ENCODE results near the gene KLF17. TPM values are rescaled to one million over a fixed set of nuclear protein-coding genes. Genes with fewer than 3 reads are reported as not detected.

The KLF17 gene
- total RNA-seq, 4 donors from 2014 or later, result 0.24 TPM; not detected in 3

DNA sequence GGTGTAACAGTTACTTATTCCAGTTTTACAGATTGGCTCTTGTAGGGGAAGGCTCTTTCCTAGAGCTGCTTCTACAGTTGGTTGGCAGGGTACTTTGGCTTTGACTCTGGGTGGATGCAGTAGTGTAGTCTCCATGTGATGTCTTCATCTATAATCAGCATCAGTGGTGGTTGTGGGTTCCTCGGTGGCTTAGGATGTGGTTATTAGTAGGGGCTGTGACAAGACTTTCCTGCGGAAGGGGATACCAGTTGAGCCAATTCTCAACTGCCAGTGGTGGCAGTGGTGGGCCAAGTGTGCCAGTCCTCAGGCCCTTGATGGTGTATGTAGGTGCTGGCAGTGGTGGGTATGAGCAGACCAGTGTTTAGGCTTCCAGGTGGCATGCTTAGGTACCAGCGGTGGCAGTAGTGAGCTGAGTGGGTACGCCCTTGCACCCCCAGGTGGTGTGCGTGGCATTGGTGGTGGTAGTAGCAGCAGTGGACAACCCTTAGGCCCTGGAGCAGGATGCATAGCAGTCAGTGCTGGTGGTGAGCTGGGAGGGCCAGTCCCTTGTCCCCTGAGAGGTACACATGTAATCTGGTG lies 50.0 kb downstream of the KLF17 start:
- no peak for DNase-seq (ENCODE audit: low spot score)
- TF ChIP-seq, protein P1, sequence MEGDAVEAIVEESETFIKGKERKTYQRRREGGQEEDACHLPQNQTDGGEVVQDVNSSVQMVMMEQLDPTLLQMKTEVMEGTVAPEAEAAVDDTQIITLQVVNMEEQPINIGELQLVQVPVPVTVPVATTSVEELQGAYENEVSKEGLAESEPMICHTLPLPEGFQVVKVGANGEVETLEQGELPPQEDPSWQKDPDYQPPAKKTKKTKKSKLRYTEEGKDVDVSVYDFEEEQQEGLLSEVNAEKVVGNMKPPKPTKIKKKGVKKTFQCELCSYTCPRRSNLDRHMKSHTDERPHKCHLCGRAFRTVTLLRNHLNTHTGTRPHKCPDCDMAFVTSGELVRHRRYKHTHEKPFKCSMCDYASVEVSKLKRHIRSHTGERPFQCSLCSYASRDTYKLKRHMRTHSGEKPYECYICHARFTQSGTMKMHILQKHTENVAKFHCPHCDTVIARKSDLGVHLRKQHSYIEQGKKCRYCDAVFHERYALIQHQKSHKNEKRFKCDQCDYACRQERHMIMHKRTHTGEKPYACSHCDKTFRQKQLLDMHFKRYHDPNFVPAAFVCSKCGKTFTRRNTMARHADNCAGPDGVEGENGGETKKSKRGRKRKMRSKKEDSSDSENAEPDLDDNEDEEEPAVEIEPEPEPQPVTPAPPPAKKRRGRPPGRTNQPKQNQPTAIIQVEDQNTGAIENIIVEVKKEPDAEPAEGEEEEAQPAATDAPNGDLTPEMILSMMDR (IDR thresholded peaks at IDR 0.05), result no peak
- ATAC-seq (ENCODE audit: low FRiP score), result no peak

DNA sequence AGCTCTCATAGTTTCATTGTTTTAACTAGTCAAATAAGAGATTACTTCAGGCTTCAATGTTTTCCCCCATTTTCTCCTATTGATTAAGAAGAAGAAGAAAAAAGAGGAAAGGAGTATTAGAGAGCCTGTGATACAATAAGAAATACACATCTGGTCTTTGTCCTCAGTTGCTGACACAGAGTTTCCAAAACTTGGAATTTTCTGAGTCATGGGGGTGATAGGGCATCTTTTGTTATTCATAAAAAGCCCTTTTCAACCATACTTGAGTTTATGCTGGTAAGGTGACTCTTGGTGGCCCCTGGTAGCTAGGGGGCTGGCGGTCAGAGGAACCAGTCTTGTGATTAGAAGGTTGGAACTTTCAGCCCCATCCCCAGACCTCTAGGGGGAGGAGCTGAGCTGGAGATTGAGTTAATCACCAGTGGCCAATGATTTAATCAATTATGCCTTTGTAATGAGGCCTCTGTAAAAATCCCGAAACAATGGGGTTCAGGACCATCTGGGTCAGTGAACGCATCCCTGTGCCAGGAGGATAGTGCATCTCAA lies 51.7 kb downstream of the KLF17 start:
- ATAC-seq (ENCODE audit: low FRiP score), result no peak
- TF ChIP-seq, protein P1 (IDR thresholded peaks at IDR 0.05), result no peak
- DNase-seq (ENCODE audit: low spot score), result no peak

DNA sequence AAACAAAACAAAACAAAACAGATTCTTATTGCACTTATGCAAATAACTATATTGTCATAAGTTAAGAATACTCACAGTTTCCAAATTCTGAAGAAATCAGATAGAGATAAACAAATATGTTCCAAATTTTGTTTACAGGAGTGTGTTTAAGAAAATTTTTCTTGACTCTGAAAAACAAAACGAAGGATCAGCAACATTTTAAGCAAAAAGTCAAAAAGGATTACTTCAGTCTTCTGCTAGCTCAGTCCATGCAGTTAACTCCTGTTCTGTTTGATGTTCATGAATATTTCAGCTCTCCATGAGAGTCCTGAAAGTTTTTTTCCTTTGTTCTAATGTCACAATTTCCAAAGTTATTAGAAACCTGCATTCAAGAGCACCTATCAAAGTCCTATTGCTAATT lies 56.0 kb downstream of the KLF17 start:
- TF ChIP-seq, protein P1 (IDR thresholded peaks at IDR 0.05), result no peak
- ATAC-seq (ENCODE audit: low FRiP score), result no peak
- no peak for DNase-seq (ENCODE audit: low spot score)

Small RNA genes lying within 50 kb of the gene (small RNA-seq; reads per million reads assigned to genes)
- not detected for gene AL035417.1
- not detected for gene OOSP1P1
- not detected for gene RF00019
- gene RN7SL479P, result not detected

Other genes with a start within 250 kb of the KLF17 start
- gene ARTN, start 185.0 kb upstream of the KLF17 start, total RNA-seq, result under 1 TPM in 3 of 4 donors, not detected in 1; 0.19 to 0.72 (median 0.63) TPM
- gene IPO13, start 171.9 kb upstream of the KLF17 start, total RNA-seq, result 10 to 100 TPM; 18.7 to 23.2 (median 21.1) TPM
- 10 to 100 TPM; 18.1 to 67.5 (median 23.1) TPM for gene DPH2, start 148.8 kb upstream of the KLF17 start, total RNA-seq
- gene ATP6V0B, start 143.9 kb upstream of the KLF17 start, total RNA-seq, result 100 to 1,000 TPM; 111 to 223 (median 139) TPM
- 10 to 100 TPM; 20.3 to 67.9 (median 42.6) TPM for gene B4GALT2, start 139.6 kb upstream of the KLF17 start, total RNA-seq
- gene CCDC24, start 127.2 kb upstream of the KLF17 start, total RNA-seq, result 1 to 10 TPM; 2.3 to 3.6 (median 2.8) TPM
- 1 to 10 TPM in 3 of 4 donors, under 1 TPM in 1; 0.31 to 7.4 (median 4.0) TPM for gene SLC6A9, start 87.4 kb upstream of the KLF17 start, total RNA-seq
- not detected for gene KLF18, start 22.8 kb downstream of the KLF17 start, total RNA-seq
- 10 to 100 TPM; 23.2 to 43.5 (median 27.9) TPM for gene DMAP1, start 94.7 kb downstream of the KLF17 start, total RNA-seq
- 10 to 100 TPM; 27.6 to 36.3 (median 31.2) TPM for gene ERI3, start 236.4 kb downstream of the KLF17 start, total RNA-seq